ENCODE measurements around the gene SLC50A1.

Gene SLC50A1

GRCh38 chr1:155186067-155186793 lies 50.6 kb downstream of the SLC50A1 start:
- H3K27me3 Mint-ChIP-seq: no peaks in the 10 kb centered on the region
- DNase-seq: no peak
- H3K4me1 Mint-ChIP-seq (ENCODE audit: low read depth): peaks cover 4% of the 10 kb centered on the region
- H3K27ac Mint-ChIP-seq: no peak overlapping the region
- H3K4me3 Mint-ChIP-seq: no peak overlapping the region
- H3K36me3 Mint-ChIP-seq (ENCODE audit: low read depth): peaks cover 17% of the 10 kb centered on the region
- no peaks in the 10 kb centered on the region for H3K9me3 Mint-ChIP-seq

- H3K9me3 Mint-ChIP-seq: no peaks in the 10 kb centered on the region
- no peak for DNase-seq
- H3K27ac Mint-ChIP-seq: peak overlapping the region; percentile 34
- H3K36me3 Mint-ChIP-seq (ENCODE audit: low read depth): peaks cover 11% of the 10 kb centered on the region
- H3K4me1 Mint-ChIP-seq (ENCODE audit: low read depth): peaks cover 6% of the 10 kb centered on the region
- no peaks in the 10 kb centered on the region for H3K27me3 Mint-ChIP-seq
- no peak overlapping the region for H3K4me3 Mint-ChIP-seq
Measured at GRCh38 chr1:155186794-155187455, 51.3 kb downstream of the SLC50A1 start.

GRCh38 chr1:155187456-155187891 lies 51.8 kb downstream of the SLC50A1 start:
- Mint-ChIP-seq H3K4me3 (no peak overlapping the region), H3K9me3 (no peaks in the 10 kb centered on the region), H3K27ac (peak overlapping the region; percentile 34), H3K36me3 (ENCODE audit: low read depth) (peaks cover 7% of the 10 kb centered on the region), H3K4me1 (ENCODE audit: low read depth) (peaks cover 11% of the 10 kb centered on the region), H3K27me3 (no peaks in the 10 kb centered on the region)
- no peak for DNase-seq

- Mint-ChIP-seq H3K27ac (peak overlapping the region; percentile 86), H3K27me3 (no peaks in the 10 kb centered on the region), H3K36me3 (ENCODE audit: low read depth) (peaks cover 5% of the 10 kb centered on the region), H3K4me1 (ENCODE audit: low read depth) (peaks cover 17% of the 10 kb centered on the region), H3K4me3 (no peak overlapping the region), H3K9me3 (no peaks in the 10 kb centered on the region)
- no peak for DNase-seq
Measured at GRCh38 chr1:155188268-155188667, 52.6 kb downstream of the SLC50A1 start.
